GM19455 (cell line): ENCODE measurements around the gene KCNMA1.
"Not testable (repeated sequence)": the region's sequence is repeated elsewhere in the genome, so short reads cannot be mapped to it uniquely, and the experiment has no call there.

Experiments used
- ATAC-seq: cut with Tn5 transposase; IDR thresholded peaks from one replicate; pipeline ENCODE4 v1.9.1; 2021; ENCODE audit not compliant: unreplicated experiment

KCNMA1 gene

DNA sequence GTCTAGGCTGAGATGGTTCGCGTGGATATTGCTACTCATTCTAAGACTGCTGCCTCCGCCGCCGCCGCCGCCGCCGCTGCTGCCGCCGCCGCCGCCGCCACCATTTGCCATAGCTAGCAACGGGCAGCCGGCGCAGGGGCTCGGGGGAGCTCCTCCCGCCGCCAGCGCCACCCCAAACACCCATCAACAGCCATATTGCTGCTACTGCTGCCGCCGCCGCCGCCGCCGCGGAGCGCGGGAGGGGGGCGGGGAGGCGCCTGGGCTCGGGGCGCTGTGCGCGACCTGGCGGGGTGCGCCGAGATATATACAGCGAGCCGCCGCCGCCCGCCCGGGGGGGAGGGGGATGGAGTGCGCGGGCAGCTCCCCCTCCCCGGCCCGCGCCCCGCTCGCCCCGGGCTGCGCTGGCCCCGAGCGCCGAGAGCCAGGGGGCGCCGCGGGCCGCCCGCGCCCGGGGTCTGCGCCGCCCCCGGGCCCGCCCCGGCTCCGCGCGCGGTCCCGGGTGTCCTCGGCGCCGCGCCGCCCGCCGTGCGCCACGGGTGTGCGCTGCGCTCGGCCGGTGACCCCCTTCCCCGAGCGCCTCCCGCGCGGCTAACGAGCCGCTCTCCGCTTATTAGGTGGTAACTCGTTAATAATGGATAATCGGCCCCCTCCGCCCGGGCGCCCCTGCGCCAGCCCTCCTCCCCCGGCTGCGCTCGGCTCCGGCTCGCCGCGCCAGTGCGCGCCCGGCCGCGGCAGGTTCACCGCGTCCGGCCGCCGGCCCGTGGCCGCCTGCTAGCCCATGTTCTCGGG, at the start of gene KCNMA1:
TSS of gene KCNMA1 (minus strand) at position 277 of the 789 bp plus-strand sequence.
- ATAC-seq: no peak

DNA sequence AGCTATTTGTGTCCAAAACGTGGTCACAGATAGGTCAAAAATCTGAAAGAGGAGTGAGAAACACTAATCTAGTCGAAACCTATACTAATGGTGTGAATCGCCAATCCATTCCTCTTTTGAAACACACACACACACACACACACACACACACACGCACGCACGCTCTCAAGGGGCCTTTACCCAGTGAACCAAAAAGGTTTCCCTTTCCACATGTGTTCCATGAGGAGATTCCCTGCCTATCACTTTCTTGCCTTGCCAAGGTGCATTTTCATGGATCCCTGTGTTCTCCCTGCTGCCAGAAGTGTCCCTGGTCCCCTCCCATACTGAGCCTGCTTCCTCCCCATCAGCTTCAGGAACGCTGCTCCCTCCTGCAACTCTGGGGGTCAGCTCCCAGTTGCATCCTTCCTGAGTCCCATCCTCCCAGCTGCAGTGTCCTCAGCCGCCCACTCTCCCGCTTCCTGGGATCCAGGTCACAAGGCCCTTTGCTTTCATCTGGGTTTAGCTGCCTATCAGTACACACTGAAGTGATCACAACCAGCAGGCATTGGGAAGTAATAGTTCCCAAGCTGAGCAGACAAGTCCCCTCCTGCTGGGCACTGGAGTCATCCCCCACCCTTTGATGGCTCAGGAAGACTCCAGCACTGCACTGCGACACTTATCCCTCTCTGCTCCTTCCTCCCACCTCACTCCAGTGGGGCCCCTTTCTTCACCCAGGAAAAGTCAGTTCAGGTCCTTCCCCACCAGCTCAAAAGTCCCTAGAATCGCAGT, 49.2 kb upstream of the KCNMA1 start:
- no peak for ATAC-seq

DNA sequence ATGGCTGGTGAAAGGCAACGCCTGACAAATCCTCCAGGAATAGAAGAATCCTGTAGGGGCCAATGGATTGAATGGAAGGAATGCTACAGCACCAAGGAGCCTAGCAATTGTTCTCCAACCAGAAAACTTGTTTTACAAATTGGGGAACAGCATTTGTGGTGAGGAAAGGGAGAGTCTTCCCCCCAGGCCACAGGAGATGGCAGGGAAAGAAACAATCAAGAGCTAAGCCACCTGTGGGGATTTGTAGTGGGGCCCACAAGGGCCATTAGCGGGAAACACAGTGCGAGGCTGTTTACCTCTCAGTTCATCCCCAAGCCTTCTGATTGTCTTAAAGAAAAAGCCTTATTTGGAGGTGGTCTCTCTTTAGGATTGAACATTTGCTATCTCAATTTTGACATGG, 48.5 kb upstream of the KCNMA1 start:
- no peak for ATAC-seq

DNA sequence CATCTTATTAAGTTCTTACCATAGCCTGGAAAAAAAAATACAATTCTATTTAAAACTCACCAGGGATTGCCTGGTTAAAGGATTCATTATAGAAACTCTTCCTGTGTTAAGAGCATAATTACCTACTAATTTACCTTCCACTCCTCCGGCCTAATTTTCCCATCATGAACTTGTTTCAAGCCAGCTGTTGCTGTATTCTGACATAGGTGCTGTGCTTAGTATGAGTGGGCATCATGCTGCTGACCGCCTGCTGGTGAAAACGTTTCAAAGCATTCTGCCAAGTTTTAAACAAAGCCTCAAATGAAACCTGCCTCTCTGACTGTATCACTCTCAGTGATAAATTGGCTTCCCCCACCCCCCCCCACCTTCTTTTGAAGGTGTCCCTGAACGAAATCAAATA, 47.8 kb upstream of the KCNMA1 start:
- no peak for ATAC-seq

DNA sequence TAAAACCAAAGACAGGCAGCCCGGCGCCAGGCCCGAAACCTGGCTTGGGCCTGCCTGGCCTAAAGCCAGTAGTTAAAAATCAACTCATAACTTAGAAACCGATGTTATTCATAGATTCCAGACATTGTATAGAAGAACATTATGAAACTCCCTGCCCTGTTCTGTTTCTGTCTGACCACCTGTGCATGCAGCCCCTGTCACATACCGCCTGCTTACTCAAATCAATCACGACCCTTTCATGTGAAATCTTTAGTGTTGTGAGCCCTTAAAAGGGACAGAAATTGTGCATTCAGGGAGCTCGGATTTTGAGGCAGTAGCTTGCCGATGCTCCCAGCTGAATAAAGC, 45.5 kb upstream of the KCNMA1 start:
- not testable (repeated sequence) for ATAC-seq

DNA sequence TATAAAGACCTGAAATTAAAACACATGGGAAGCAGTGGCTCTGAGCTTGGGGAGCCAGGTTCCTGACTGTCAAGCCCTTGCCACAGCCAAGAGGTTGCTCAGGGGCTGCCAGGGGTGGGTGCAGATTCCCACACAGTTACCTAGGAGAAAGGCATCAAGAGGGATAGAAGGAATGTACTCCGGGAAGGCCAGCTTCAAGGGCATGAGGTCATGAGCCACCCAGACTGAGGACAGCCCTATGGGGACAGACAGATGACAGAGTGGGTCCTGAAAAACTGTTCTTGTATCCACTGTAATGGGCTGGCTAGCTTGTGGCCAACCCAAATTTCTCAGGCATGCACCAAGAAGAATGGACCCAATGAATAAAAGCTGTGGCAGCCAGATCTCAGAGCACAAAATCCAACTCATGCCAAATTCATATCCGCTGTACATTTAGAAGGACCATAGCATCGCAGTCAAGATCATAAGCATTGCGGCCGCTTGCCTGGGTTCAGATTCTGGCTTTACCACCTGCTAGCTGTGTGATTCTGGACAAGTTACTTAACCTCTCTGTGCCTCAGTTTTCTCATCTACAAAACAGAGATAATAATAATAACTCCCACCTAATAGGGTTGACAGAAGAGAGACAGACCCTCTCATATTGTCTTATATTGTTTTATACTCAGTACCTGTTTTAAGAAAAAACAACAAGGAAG, 44.9 kb upstream of the KCNMA1 start:
- ATAC-seq: no peak

DNA sequence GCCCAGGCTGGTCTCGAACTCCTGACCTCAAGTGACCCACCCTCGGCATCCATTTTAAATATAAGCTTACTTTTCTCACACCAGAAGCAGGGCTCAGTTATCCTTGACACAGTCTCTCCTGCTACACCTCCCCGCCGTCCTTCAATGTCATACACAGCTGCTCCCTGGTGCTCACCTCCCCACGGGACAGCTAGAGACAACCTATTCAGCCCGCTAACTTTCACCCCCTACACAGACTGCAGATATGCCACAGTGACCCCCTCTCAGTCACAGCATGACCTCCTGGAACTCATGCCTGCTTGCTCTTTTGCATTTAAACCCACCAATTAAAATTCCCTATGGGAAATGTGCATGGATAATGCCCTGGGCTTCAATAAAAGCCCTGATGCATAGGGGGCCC, 44.2 kb upstream of the KCNMA1 start:
- ATAC-seq: no peak

DNA sequence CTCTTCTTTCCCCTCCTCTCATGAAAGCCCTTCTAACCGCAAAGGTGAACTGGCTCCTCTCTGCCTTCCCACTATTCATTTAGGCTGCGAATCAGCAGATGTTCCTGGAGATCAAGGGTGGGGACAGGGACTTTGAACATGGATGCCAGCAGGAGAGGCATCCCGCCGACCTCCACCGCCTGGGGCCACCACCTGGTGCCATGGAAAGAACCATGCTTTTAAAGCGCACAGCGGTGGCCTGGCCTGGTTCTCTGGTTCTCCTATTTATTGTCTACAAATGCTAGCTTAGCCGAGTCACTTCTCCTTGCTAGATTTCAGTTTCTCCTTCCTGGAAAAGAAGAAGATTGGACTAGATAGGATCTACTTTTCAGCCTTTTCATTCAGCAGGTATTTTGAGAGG, 43.2 kb upstream of the KCNMA1 start:
- ATAC-seq: no peak

DNA sequence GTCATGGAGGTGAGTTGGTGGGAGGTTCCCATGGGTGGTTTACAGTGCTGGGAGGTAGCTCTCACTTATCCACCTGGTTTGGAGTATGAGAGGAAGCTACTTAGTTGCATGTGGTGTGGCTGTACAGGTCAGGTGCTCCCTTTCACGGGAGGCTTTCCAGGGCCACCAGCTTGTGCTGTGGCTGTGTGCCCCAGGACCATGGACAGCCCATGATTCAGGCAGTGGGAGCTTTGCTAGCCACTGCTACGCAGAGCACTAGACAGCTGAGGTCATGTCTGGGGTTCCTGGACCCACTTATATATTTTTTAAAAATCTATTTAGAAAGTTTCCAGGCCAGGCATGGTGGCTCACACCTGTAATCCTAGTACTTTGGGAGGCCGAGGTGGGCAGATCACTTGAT, 42.5 kb upstream of the KCNMA1 start:
- ATAC-seq: no peak

DNA sequence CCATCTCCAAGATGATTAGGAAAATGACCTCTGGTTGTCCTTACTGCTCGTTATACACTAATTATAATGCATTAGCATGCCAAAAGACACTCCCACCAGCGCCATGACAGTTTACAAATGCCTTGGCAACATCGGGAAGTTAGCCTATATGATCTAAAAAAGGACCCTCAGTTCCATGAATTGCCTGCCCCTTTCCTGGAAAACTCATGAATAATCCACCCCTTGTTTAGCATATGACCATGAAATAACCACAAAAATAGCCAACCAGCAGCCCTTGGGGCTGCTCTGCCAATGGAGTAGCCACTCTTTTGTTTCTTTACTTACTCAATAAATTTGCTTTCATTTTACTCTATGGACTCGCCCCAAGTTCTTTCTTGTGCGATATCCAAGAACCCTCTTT, 41.6 kb upstream of the KCNMA1 start:
- ATAC-seq: no peak

DNA sequence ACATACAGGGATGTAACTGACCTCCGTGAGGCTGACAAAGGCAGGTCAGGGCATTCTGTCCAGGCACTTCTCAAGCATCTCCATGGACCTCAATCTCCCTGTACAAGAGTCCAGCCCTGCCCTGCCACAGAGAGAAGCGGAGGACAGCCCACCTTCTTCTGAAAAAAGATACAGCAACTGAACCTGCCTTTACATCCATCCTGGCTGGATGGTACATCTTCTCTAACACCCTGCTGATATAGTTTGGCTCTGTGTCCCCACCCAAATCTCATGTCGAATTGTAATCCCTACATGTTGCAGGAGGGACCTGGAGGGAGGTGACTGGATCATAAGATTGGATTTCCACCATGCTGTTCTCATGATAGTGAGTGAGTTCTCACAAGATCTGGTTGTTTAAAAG, 40.5 kb upstream of the KCNMA1 start:
- no peak for ATAC-seq

DNA sequence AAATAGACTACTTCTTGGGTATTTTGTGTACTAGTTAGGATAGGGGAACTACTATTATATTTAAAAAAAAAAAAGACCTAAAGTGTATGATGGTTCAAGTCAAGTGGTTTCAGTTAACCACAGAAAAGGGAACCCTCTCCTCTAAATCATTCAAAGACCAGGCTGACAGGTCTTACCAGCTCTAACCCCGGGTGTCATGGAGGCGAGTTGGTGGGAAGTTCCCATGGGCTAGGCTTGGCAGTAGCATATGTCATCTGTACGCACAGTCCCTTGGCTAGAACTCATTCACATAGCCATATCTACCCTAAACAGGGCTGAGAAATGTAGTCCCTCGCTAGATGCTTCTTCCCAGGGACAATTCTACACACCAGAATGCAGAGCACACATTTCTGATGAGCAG, 37.7 kb upstream of the KCNMA1 start:
- no peak for ATAC-seq

DNA sequence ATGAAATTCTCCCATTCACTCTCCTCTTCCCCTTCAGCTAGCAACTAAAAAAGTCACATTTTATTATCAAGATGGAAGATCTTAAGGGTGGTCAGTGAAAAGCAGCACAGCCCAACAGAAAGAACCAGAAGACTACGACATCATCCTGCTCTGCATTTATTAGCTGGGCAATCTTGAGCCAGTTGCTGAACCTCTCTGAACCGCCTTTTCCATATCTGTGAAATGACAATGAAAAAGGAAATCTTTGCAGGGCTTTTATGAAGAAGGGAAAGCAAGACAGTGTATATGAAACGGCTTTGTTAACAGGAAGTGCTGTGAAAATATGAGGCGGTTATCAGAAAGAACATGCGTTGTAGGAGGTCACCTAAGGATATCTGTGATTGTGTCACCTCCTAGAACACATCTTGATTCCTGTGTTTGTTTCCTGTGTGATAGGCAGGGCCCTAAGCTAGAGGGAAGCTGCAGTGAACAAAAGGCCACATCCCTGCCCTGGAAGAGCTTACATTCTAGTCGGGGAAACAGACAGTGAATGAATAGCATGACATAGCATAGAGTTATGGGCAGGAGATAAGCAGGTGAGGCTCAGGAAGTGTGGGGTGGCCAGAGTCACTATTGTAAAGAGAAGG, 36.0 kb upstream of the KCNMA1 start:
- no peak for ATAC-seq

DNA sequence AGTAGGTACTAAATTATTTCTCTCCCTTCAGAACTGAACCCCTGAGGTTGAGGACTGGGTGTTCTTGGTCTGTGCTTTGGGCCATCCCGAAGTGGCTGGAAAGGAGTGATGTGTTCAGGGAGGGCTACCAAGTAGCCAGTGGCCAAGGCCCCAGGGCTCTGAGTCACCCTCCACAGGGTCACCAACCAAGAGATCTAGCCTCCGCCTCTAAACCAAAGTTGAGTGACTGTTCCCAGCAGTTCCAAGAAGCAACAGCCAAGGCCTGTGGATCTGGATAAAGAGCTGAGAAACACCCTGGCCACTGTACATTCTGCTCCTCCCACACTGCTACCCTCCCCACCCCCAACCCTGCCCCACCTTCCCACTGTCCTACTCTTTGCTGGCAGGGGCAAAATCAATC, 35.5 kb upstream of the KCNMA1 start:
- no peak for ATAC-seq

DNA sequence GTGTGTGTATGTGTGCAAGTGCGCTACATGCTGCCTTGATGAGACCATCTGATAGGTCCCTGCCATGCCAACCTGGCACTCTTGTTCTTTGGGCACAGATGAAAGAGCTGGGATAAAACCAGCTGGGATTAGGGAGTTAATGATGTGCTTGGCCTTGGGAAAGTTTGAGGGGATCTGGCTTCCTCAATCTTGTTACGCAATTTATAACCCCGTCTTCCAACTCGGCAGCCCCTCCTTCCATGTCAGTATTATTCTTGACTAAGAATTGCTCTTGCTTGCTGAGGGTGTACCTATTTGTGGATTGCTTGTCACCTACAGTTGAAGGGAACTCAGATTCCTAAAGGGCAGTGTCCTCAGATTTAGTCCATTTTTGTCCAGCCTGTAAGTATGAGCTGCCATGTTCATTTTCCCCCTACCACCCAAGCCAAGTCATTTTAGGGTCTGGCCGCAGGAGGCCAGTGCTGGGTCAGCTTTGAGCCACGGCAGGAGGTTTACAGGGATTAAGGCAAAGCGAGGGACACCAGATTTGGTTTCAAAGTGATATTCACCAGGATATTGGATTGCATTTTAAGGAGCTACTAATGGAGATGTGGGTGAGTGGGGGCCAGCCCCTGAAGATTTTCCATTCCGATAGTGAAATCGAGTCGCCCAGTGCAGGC, 34.1 kb upstream of the KCNMA1 start:
- ATAC-seq: no peak

DNA sequence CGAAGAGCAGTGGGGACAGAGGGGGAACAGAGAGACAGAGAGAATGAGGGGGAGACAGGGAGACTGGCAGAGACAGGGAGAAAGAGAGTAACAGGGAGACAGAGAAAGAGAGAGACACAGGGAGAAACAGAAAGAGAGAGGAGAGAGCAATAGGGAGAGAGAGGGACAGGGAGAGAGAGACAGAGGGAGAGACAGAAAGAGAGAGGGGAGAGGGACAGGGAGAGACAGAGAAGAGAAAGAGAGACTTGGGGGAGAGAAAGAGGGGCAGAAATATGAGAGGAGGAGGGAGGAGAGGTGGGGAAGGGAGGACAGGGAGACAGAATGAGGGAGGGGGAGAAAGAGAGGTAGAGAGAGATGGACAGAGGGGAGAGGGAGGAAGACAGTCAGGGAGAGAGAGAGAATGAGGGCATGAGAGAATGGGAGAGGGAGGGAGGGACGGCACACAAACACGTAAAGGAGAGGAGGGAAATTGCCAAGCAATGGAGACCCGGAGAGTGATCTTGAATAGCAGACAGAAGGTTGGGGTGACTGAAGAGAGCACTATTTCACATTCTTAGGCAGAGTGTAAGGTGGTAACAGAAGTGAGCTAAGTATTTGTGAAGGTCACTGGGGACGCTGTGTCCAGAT, 33.3 kb upstream of the KCNMA1 start:
- ATAC-seq: no peak

DNA sequence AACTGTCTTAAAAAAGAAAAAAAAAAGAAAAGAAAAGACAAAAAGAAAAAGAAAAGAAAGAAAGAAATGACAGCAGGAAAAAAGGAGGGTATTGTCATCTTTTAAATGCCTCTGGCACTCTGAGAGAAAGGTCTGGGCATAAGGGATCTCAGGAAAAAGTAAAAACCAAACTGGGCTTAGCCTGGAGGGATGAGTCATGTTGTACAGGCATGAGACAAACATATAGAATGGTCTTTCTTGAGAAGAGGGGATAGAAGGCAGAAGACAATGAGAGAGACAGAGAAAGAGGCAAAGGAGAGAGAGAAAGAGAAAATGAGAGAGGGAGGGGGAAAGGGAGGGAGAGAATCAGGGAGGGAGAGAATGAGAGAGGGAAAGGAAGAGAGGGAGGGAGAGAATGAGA, 32.3 kb upstream of the KCNMA1 start:
- no peak for ATAC-seq

DNA sequence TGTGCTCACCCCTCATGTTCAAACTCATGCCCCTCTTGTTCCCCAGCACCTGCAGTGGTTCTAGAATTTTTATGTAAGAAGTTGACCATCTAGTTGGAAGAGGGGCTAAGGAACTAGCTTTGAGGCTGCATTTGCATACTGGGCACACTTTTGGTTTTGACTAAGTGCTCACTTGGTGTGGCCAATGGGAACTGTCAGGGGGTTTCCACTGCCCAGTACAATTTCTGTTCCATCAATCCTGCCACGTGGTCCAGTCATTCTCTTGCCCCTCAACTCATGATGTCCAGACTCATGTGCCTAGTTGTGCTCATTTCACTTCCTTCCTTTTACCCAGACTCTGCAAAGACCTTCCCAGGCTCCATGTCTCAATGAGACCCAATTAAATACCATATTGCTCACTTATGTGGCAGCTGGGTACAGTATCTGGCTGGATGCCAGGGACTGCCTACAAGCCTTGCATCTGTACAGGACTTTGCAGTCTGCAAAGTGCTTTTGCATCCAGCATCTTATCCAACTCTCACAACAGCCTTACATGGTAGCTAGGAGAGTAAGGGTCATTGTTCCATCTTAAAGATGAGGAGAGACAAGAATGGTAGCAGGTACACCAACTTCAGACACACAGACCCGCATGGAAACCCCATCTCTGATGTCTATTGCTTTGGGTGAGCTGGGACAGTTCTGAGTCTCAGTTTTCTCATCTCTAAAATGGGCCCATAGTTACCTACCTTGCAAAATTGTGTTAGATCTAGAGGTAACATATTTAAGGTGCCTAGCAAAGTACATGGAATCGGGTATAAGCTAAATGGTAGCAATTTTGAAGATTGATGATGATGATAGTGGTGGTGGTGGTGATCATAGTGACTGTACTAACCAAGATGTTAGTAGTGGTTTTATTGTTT, 30.1 kb upstream of the KCNMA1 start:
- peak; percentile 73 for ATAC-seq

DNA sequence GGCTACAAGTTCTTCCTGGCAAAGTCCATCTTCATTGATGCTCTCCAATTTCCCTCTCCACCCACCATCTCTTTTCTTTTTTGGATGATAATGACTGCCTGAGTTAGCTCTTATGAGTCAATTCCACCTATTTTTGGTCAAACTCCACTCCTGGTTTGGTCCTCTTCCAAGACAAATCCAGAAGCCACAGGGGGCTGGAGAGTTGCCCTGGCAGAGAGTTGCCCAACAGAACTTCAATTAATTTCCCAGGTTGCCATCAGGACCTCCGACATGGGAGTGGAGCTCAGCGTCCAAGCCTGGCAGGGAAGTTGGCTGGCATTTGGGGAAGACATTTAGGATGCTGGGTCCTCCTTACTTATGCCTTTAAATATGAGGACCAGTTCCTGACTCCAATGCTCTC, 29.2 kb upstream of the KCNMA1 start:
- no peak for ATAC-seq

DNA sequence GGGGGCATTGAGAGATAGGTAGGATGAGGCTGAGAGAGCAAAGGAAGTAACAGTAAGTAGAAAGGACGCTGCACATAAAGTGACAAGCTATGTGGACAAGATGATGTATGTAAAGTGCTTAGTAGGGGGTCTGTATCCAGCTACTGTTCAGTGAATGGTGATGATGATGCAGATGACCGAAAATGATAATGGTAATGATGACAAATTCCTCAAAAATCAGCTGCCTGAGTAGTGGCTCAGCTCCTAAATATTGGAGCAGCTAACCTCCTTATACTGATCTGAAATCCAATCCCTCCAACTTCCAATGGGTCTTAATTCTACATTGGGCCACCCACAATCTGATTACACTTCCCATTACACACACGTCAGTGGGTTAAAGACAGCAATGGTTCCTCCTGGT, 27.1 kb upstream of the KCNMA1 start:
- no peak for ATAC-seq
